Measurements from ENCODE around the gene AFF3. TPM values are rescaled to one million over a fixed set of nuclear protein-coding genes. Genes with fewer than 3 reads are reported as not detected.

The AFF3 gene
- total RNA-seq, 4 donors from 2014 or later = 2.1 to 7.3 (median 3.5) TPM

DNA sequence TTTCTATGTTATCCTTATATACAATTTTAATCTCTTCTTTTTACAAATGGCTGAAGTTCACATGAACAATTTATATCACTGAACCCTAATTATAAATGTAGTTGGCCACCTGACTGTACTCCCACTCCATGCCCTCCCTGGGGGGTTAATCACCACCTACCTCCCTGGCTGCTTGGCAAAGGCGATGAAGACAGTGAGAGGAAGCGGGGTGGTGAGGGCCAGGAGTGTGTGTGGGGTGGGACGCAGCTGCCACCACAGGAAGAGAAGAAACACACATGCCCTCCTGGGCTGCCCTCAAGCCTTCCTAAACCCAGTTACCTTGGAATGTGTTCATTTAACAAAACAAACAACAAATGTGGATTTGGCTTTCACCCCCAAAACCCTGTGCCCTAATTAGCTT lies 565.6 kb downstream of the AFF3 start:
- TF ChIP-seq, protein P1, sequence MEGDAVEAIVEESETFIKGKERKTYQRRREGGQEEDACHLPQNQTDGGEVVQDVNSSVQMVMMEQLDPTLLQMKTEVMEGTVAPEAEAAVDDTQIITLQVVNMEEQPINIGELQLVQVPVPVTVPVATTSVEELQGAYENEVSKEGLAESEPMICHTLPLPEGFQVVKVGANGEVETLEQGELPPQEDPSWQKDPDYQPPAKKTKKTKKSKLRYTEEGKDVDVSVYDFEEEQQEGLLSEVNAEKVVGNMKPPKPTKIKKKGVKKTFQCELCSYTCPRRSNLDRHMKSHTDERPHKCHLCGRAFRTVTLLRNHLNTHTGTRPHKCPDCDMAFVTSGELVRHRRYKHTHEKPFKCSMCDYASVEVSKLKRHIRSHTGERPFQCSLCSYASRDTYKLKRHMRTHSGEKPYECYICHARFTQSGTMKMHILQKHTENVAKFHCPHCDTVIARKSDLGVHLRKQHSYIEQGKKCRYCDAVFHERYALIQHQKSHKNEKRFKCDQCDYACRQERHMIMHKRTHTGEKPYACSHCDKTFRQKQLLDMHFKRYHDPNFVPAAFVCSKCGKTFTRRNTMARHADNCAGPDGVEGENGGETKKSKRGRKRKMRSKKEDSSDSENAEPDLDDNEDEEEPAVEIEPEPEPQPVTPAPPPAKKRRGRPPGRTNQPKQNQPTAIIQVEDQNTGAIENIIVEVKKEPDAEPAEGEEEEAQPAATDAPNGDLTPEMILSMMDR (IDR thresholded peaks at IDR 0.05) = no peak
- TF ChIP-seq POLR2A (IDR thresholded peaks at IDR 0.05) = no peak
- H3K4me3 ChIP-seq (ENCODE audit: low read depth, poor library complexity, severe bottlenecking) = no peak overlapping the region
- 72 to 76% methylated on average over 3 of the region's 3 CpGs for WGBS, 2 donors
- intact Hi-C loops (cut with DNase I; ENCODE audit: low total_unique reads) = no loop called here
- DNase-seq (ENCODE audit: low spot score in 2 of 2) = no peak

- no peak overlapping the region for H3K4me3 ChIP-seq (ENCODE audit: low read depth, poor library complexity, severe bottlenecking)
- no peak for DNase-seq (ENCODE audit: low spot score in 2 of 2)
- WGBS, 2 donors = 80 to 81% methylated on average over 11 of the region's 11 CpGs
- intact Hi-C loops (cut with DNase I; ENCODE audit: low total_unique reads) = no loop called here
- no peak for TF ChIP-seq POLR2A (IDR thresholded peaks at IDR 0.05)
- TF ChIP-seq, protein P1 (IDR thresholded peaks at IDR 0.05) = no peak
Measured at GRCh38 chr2:99573634-99574251, 568.6 kb downstream of the AFF3 start.

DNA sequence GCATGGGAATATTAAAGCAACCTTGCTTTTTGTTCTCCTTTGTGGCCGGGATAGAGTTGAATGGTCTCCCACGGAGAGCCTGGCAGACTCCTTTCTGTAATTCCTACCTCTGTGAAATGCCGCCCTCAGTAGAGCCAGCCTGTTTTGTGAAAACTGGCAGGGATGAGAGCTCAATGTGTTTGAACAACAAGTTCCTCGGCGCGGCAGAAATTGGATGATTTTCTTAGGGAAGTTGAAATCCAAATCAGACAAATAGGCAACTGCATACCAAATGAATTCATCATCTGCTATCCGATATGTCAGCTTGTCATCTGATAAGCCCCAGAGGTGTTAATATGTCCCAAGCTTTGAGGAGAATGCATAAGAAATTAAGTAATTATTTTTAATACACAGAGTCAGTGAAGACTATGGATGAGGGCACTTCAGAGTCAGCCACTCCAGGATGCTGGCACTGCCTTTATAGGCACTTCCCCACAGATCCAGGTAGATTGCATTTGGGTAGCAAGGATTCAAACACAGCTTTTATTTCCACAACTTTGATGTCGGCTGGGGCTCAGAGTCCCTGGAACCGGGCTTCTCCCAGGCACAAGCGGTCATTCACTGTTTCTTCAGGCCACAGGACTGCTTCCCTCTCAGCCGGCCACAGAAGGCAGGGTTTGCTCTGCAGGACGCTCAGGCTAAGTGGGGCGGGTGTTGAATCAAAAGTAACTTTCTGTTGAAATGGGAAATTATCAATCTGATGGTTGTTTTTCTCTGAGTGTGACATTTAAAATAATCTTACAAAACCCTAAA lies 569.8 kb downstream of the AFF3 start:
- intact Hi-C loops (cut with DNase I; ENCODE audit: low total_unique reads) = no loop called here
- peak in 1 of 2 donors; percentile 25 for DNase-seq (ENCODE audit: low spot score in 2 of 2)
- no peak overlapping the region for H3K4me3 ChIP-seq (ENCODE audit: low read depth, poor library complexity, severe bottlenecking)
- WGBS, 2 donors = 40 to 50% methylated on average over 13 of the region's 13 CpGs
- no peak for TF ChIP-seq POLR2A (IDR thresholded peaks at IDR 0.05)

DNA sequence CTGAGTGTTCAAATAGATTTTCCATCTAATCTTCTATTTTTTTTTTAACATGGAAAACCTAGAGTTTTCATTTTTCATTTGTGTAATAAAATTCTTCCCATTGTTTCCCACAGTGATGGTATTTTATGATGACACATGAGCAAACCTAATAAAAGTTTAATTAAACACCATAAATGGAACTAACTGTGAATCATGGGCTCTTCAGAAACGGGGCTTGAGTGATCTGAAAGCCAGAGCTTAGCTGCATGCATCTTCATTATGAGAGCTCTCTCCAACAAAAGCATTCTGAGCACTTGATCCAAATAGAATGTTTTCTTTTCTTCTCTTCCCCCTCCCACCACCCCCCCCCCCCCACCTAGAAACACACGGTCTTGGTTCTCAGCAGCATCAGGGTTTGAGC lies 570.4 kb downstream of the AFF3 start:
- 13 to 20% methylated on average over 2 of the region's 2 CpGs for WGBS, 2 donors
- DNase-seq (ENCODE audit: low spot score in 2 of 2) = no peak
- intact Hi-C loops (cut with DNase I; ENCODE audit: low total_unique reads) = no loop called here
- no peak overlapping the region for H3K4me3 ChIP-seq (ENCODE audit: low read depth, poor library complexity, severe bottlenecking)
- TF ChIP-seq, protein P1 (IDR thresholded peaks at IDR 0.05) = no peak
- TF ChIP-seq POLR2A (IDR thresholded peaks at IDR 0.05) = no peak

DNA sequence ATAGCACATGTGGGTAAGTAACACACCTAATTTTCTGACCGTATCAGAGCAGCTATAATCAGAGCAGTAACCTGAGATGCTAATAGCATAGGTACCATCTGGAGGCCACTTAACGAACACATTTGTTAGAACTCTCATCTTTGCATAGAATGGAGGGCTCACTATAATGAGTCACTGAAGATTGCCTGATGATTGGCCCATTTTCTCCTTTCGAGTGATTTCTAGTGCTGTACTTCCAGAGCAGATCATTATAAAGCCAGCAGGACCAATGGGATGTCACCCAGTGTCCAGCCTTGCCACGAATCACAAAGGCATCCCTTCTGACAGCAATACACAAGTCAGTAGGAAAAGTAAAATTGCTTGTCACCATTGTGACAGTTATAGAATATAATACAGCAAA lies 570.9 kb downstream of the AFF3 start:
- intact Hi-C loops (cut with DNase I; ENCODE audit: low total_unique reads) = no loop called here
- 73 to 74% methylated on average over 4 of the region's 4 CpGs for WGBS, 2 donors
- DNase-seq (ENCODE audit: low spot score in 2 of 2) = no peak
- no peak overlapping the region for H3K4me3 ChIP-seq (ENCODE audit: low read depth, poor library complexity, severe bottlenecking)
- TF ChIP-seq, protein P1 (IDR thresholded peaks at IDR 0.05) = no peak
- TF ChIP-seq POLR2A (IDR thresholded peaks at IDR 0.05) = no peak

DNA sequence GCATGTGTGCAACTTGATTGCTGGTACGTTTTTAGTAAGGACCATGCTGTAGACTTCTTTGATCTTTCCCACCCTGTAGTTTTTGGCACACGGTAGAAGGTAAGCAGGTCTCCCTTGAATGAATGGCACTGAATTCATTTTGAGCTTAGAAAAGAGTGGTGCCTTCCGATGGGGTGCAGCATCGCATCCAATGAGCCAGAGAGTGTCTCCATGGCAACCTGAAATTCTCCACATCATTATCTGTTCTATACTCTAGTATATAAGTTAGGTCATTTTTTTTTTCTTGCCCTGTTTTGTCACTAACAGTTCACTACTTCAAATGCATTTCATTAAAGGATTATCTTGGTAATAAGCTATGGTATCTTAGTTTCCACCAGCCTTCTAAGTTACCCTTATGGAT lies 571.4 kb downstream of the AFF3 start:
- DNase-seq (ENCODE audit: low spot score in 2 of 2) = no peak
- WGBS, 2 donors = 82 to 86% methylated on average over 4 of the region's 4 CpGs
- TF ChIP-seq, protein P1 (IDR thresholded peaks at IDR 0.05) = no peak
- TF ChIP-seq POLR2A (IDR thresholded peaks at IDR 0.05) = no peak
- H3K4me3 ChIP-seq (ENCODE audit: low read depth, poor library complexity, severe bottlenecking) = no peak overlapping the region
- intact Hi-C loops (cut with DNase I; ENCODE audit: low total_unique reads) = no loop called here

Data from lower leg skin (tissue), 4 donors.